CD4-positive, alpha-beta T cell treated with Interleukin-2 at 100 ng/mL for 4 hours (primary cell): ENCODE measurements around the gene ATP1B1.
"Not testable (repeated sequence)": the region's sequence is repeated elsewhere in the genome, so short reads cannot be mapped to it uniquely, and the experiment has no call there.

Source experiments
- DNase-seq: peaks from one replicate; pipeline ENCODE4 v3.0.0-alpha.2; 2020; ENCODE audit warnings: low spot score

The ATP1B1 gene

DNA sequence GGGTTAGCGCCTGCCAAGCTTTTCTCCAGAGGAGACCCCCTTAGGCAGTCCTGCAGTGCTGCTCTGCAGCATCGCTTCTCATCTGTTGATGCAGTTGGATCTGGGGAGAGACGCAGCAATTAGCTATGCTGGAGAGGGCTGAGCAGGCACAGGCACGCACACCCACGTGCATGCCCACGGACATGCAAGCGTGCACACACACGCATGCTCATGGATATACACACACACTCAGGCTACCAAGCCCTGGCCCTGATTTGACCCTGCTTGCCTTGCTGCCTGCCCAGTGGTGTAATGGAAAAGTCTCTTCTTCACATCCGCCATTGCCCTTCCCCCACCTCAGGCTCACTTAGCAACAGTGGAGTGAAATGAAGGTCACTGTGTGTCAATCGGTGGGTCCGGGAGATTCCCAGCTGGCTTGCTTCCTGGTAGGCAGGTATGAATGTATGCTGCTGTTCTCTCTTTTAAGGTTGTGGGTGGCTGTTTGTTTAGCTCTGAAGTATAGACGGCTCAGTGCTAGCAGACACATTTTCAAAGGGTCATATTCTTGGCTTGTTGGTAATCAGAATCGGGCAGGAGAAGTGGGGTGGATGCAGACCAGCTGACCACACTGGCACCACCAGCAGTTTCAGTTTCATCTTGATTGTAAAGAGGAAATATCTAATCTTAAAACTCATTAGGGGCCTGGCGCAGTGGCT lies 9.5 kb downstream of the ATP1B1 start:
- DNase-seq, result no peak

DNA sequence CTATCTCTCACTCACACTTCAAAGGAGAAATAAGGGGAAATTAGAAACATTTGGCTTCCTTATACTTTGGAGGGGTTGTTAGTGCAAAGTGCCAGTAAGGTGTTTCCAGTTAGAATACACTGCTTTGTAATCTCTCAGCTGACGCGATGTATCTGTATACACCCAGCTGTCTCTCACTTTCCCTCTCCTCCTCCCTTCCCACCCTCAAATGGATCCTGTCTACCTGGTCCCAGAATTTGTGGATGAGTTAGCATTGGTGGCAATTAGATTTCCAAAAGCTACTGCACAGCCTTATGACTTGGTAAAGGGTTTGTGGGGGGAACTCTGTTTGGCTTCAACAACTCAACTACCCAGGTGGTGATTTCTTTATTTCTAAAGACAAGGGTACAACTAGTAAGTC lies 10.5 kb downstream of the ATP1B1 start:
- DNase-seq, result no peak

DNA sequence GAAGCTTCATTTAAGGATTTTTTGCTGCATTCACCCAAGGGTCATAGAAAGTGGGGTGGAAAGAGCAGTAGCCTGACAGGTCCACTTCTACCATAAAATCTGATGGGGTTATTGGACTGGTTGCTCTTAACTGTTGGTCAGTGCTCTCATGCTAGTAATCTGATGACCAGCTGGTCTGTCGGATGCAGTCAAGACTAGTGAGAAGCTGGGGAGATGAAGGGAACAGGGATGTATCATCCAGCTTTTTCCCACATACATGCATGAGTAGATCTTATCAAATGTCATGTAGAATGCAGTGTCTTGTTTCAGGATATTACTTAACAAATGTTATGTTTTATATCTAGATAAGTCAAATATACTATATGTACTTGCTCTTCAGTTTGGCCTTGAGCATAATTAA lies 11.1 kb downstream of the ATP1B1 start:
- no peak for DNase-seq

DNA sequence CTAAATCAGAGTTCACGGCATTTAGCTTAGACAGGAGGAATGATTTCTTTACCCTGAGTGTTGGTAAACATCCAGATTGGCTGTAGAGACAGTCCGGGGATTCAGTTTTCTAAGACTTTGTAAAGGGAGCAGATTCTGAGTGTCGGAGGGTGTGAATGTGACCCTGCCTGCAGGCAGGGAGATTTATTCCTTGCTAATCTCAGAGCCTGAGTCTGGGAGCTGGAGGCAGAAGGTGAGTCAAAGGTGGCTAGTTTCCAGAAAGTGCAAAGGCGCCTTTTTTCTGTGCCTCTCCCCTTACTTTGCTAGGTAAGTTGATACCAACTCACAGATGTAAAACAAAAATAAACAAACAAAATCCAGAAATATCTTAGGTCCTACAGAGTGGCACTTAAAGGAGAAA lies 11.7 kb downstream of the ATP1B1 start:
- DNase-seq, result no peak

DNA sequence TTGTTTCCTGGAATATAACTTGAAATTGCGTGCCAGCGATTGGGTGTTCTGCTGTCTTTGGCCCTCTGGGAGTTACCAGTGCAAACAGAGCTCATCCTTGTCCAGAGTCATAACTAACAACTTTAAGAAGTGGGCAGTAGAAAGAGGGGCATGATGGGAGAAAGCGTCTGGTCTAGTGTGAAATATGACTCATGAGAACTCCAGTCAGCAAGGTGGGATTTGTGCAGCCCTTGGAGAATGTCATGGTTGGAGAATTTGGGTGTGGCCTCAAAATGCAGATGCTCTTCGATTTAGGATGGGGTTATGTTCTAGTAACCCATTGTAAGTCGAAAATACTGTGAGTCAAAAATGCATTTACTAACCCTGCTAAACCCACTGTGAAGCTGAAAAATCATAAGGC lies 12.9 kb downstream of the ATP1B1 start:
- DNase-seq, result no peak

DNA sequence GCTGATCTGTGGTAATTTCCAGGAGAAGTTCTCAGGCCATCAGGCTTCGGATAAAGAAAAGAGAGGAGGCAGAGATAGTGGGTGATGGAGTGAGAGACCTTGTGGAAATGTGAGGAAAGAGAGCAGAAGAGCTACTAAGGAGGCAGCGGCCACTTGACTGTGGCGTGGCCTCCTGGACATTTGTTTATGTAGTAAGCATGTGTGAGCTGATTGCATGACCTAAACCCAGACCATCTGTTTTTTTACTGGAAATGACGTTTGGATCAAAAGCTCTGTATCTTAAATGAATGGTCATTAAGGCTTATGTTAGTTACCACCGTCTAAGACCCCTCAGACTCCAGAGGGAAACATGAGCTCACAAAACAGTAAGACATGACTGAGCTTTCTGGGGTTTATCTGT lies 13.6 kb downstream of the ATP1B1 start:
- DNase-seq, result no peak

DNA sequence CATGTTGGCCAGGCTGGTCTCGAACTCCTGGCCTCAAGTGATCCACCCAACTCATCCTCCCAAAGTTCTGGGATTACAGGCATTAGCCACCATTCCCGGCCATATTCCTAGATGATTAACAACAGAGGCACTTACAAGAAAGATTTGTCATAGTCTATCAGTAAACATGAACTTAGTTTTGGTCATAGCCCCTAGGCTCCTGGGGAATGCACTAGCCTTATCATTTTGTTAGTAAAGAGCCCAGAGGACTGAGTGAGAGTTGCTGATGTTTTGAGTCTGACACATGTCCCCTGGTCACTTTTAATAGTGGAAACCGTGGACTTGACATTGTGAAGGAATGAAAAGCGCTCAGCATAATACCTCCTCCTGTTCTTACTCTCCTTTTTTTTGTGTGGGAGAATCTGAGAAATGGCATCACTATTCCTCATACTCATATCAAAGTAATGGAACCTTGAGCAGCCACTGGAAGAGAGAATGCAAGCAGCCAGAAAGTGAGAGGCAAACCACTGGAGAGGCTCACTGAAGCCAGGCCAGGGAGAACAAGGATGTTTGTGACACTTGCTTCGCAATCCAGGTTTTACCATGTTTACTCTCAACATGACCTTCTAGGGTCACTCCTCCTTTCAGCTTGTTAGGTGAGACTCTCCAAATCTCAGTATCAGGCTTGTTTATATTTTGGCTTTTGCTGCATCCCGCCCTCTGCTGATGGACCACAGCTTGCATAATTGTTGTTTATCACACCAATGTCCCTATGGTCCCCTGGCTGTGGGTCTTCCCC lies 14.8 kb downstream of the ATP1B1 start:
- DNase-seq, result no peak

DNA sequence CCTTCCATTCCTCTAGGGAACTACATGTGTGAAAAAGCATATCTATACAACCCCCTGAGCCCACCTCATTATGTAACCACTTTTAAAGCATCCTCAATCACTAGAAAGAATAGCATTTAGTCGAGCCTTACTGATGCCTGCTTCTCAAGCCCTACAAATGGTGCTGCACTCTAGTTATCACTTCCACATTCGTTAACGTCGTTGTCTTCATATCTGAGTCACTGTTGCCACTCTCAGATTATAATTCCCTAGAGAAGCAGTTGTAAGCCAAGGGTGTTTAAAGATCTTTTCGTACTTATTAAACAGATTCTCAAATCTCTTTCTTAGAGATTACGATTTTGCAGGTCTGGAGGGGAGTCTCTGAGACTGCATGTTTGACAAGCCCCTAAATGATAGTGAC lies 16.5 kb downstream of the ATP1B1 start:
- no peak for DNase-seq

DNA sequence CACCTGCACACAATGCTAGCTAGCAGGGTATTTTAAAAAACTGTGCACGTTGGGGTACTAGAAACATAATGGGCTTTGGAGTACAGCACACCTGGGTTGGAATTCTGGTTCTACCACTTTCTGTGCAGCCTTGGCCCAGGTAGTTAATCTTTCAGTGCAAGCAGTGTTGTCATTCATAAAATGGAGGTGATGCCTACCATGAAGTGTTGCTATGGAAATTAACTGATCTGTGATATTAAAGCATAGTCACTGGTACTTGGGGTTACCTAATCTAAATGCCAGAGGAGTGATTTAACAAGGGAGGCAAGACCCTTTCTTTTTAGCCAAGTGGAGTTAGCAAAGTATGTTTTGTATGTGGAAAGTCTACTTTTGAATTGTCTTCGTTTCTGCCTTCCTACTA lies 18.0 kb downstream of the ATP1B1 start:
- DNase-seq, result no peak

DNA sequence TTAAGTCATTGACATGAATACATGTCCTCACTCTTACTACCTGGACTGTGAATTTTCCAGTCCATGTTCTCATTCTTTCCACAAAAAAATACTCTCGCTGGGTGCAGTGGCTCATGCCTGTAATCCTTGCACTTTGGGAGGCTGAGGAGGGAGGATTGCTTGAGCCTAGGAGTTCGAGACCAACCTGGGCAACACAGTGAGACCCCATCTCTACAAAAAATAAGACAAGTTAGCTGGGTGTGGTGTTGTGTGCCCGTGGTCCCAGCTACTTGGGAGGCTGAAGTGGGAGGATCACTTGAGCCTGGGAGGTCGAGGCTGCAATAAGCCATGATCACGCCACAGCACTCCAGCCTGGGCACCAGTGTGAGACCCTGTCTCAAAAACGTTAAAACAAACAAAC lies 19.1 kb downstream of the ATP1B1 start:
- DNase-seq, result not testable (repeated sequence)

DNA sequence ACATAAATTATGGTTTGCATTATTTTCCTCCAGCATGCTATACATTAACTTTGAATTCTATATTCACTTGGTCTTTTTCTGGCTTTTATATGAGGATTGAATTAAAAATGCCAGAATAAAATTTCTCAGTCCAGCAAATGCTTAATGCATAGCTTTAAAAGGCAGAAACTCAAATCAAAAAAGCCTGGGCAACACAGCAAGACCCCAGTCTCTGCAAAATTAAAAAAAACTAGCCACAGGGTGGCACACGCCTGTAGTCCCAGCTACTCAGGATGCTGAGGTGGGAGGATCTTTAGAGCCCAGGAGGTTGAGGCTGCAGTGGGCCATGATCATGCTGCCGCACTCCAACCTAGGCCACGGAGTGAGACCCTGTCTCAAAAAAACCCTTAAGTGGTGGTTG lies 19.8 kb downstream of the ATP1B1 start:
- DNase-seq, result no peak

DNA sequence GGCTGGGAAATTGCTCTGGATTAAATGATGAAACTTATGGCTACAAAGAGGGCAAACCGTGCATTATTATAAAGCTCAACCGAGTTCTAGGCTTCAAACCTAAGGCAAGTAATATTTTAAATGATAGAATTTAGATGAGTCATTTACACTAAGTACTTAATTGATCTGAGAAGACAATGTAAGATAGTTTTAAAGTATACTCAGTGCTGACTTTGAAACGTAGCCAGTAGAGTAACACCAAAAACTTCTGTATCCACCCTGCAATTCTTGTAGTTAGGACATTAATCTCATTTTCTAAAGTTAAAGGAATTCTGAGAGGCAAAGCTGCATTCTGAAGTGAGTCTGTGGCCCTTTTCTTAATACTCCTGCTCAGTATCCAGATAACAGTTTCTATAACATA lies 20.8 kb downstream of the ATP1B1 start:
- DNase-seq, result no peak

DNA sequence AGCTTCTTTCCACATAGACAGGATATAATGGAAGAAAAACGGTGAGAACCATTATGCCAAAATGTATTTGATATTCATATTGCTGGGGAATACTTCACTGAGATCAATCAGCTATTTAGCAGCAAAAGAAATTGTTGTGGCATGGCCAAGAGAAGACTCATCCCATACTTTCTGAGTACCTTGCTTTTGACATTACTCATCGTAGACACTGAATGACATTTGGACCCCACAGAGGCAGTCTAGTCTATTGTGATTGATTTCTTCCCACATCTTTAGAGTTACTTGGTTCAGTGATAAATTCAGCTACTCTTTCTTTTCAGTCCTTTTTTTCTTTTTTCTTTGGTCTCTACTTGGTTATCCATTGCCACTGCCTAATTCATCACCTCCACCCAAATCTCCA lies 22.1 kb downstream of the ATP1B1 start:
- no peak for DNase-seq

DNA sequence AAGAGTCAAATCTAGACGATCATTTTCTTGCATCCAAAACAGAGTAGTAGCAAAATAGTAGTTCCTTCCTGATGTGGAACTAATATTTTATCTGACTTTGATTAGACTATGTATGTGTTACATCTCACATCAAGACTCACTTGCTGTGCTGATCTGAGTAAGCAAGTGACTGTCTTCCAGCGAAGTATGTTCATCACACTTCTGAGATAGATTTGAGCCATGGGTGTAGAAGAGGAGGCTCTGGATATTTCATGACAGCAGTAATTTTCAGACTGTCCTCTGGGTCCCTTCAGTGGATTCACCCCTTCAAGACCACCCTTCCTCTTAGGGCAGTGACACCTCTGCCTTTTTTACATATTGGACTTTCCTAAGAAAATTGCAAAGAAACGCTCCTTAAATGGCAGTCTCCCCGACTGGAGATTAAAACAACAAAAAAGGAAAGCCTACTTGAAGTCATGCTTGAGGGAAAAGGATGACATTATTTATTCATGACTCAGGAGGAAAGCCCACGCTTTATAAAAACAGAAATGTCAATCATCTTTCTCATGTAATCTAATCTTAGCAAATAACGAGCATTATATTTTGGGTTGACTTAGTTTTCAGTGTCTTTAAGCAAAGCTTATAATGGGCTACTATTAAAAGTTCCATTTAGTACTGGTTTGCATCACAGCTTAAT lies 22.8 kb downstream of the ATP1B1 start:
- DNase-seq, result no peak

DNA sequence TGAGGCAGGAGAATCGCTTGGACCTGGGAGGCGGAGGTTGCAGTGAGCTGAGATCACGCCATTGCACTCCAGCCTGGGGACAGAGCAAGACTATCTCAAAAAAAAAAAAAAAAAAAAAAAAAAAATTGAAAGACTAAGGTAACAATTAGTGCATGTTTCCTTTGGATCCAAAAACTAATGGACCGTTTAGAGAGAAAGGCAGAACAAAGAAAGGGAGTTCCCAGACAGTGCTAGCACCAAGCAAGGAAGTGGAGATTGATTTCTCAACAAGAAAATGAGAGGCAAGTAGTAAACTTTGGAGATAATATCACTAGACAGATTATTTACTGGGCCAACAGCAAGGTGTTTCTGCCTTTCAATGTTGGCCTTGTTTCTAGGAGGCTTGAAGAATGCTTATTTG lies 24.2 kb downstream of the ATP1B1 start:
- DNase-seq, result no peak

DNA sequence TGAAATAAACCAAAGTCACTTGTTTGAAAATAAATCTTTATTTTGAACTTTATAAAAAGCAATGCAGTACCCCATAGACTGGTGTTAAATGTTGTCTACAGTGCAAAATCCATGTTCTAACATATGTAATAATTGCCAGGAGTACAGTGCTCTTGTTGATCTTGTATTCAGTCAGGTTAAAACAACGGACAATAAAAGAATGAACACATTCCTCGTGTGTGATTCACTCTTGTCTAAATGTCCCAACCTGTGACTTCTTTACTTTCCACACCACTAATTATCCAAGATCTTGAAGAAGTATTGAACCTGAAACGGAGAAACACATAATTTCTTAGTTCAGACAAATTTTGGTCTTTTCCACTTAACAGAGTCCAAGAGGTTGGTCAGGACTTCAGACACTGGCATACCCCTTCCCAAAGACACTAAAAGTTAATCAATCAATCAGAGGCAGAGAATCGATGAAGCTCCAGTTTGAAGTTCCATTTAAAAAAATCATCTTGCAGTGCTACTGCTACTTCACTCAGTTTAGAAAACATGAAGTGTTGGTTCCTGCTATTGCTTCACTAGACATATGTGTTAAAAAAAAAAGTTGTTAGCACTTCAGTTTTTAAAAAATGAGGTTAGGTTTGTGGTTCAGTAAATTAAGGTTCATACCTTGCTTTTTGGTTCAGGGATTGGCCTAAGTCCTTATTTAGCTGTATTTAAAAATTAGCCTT lies 26.2 kb downstream of the ATP1B1 start:
- DNase-seq, result no peak

DNA sequence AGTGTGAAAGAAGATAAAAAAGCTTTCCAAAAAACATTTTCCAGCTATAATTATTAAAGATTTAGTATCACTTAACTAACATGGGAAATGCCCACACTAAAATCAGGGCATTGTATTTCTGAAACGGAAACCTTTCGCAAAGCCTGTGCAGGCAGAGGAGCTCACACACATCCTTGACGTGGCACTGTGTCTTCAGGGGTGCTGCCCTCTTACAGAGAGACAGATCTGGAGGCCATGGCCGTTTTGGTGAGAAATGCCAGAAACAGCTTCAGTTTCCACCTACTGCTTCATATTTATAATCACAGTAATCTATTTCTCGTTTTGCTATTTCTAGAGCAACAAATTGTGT lies 26.7 kb downstream of the ATP1B1 start:
- no peak for DNase-seq

DNA sequence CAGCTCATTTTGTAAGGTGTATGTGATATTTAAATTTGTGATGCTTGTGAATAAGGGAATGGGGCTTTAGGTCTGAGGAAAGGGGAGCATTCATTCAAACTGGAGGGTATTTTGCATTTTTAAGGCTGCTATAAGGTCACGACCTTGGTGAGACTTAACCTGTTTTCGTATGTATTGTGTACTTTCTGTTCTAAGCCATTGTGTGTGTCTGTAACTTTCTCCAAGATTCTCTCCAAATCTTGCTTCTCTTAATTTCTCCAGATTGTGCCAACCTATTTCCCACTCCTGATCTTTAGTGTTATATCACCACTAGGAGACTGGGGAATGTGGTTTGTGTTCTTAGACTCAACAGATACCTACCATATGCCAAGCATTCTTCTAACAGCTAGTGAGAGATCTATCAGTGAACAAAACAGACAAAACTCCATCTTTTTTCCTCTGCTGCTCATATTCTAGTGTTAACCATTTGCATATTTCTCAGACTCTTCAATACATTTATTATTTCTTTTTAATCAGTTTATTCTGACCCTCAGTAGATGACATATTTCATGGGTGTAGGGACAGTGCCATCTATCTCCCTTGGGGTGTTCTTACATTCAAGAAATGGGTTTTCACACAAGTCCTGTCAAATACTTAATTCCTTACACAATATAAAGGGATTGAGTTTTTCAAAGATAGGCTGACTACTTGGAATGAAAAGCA lies 27.5 kb downstream of the ATP1B1 start:
- DNase-seq, result no peak

DNA sequence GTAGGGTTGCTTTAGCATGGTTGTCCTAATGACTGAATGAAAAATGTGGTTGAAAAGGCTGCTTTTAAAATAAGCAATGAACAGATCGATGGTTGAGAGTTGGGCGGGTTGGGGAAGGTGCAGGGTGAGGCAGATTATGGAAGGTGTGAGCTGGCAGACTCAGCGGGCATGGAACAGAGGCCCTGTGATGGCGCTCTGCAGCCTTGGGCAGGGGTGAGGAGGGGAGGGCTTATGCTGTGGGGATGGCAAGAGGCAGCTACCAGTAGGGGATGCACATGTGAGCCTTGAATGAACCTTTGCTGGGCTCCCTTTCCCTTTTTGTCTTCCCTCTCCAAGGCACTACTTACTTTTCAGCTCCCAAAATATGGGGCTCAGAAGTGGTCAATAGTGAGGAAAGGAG lies 30.9 kb downstream of the ATP1B1 start:
- DNase-seq, result no peak

DNA sequence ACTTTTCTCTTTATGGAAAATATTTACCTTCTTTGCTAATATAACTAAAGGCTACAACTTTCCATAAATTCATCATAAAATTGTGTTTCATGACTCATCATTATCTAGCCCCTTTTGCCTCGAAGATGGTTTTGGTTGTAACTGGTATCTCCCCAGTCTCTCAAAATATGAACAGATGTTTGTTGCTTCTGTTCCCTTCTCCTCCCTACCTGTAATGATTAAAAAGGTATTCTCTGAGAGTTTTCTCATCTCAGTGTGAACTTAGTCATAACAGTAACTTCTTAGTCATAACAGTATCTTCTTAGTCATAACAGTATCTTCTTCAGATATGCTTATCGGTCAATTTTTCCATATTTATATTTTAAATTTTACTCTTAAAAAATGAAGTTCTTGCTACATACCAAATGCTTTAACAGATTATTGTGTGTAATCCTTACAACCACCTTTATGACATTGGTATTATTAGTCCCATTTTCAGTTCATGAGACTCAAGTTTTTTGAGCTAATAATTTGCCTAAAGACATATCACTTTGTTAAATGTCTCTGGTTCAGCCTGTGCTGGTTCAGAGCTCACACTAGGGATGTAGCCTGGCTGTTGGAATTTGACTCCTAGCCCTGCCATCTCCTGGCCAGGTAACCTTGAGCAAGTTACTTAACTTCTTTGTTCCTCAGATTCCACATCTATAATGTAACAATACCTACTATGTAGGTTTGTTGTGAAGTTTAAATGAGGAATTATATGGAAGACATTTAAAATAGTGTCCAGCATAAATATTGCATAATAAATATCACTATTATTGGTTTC lies 32.6 kb downstream of the ATP1B1 start:
- no peak for DNase-seq

DNA sequence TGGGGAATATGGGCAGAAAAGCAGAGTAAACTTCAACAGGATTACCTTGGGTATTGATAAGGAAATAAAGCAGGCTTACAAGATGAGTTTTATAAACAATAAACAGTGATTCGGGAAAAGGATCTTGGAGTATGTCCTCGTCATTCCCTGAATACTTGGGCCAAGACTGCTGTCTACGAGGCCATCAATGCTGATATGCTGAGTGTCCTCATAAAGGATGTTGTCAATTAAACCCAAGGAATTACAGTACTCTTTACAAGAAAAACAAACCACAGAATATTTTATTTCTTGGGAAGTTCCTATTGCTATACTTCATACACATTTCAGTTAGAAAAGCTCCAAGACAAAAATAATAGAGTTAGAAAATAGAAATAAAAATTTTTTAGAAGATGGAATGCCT lies 34.9 kb downstream of the ATP1B1 start:
- no peak for DNase-seq
